Activated naive CD4-positive, alpha-beta T cell treated with Interleukin-2 at 50 U/mL for 16 hours (primary cell): ENCODE results near the gene OLFM2.
"Not testable (repeated sequence)": the region's sequence is repeated elsewhere in the genome, so short reads cannot be mapped to it uniquely, and the experiment has no call there.

Source experiments
- DNase-seq: peaks from one replicate; pipeline ENCODE4 v3.0.0-alpha.2; 2020

Gene OLFM2

DNA sequence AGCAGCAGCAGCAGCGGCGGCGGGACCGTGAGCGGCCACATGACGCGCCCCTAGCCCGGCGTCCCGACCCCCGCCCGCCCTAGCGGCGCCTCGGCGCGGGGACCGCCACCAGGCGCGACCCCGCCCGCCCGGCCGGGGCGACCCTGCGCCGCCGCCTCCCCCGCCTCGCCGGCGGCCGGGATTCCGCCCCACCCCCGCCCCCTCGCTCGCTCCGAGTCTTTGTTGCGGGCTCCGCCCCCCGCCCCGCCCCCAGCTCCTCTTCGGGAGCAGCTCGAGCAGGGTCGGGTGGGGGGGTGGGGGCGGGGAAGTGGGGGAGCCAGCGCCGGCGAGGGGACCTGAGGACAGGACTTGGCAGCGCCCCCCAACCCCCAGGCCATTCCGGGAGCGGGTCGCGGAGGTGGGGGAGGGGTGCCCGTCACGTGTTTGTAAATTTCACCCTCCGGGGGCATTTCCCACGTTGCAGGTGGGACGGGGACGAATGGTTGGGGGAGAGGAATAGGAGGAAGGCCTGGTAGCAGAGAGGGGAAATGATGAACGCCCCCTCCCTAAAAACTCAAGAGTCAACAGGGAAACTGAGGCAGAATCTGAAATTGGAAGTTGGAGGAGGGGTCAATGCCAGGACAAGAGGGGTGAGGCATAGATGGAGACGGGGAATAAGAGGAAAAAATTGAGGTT, at the start of gene OLFM2:
TSS of gene OLFM2 (minus strand) at position 190 of the 675 bp plus-strand sequence. CDS start at position 41, 149 bp downstream.
- DNase-seq = no peak

DNA sequence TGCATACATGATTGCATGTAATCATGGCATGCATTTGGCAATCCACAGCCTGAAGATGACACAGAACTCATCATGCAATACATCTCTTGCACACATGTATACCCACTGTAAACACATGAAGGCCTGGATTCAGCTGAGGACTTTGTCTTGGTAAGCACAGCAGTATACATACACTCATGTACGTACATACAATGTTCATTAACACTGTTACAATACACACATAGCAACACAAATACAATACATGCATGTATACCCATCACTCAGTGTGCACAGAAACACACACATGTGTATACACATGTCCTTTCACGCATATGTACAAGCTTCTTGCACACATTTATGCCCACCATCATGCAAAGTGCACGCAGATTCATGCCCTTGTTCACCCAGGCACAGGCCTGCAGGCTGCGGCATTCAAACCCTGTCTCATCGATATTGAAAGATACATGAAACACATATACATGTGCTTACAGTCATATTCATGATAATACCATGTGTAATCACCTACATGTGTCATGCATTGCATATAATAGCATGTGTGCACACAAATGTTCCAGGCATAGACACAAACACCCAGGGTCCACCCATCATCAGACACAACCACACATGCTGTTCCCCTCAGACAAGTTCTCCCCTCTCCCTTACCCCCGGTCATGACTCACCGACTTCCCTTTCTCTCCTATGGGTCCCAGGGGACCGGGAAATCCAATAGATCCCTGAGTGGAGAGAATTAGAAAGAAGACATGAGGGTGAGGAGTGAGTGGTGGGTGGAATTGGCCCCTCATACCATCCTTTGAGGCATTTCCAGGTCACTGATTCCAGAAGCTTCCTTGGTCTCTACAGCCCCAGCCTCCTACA, 45.3 kb upstream of the OLFM2 start:
- no peak for DNase-seq

DNA sequence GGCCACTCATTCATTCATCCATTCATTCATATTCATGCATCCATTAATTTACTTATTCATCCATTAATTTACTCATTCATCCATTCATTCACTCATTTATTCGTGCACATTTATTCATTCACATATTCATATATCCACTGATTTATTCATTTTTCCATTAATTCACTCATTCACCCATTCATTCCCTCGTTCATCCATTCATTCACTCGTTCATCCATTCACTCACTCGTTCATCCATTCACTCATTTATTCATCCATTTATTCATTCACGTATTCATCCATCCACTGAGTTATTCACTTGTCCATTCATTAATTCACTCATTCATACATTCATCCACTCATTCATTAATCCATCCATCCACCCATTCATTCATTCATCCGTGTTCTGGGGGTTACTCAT, 35.8 kb upstream of the OLFM2 start:
- no peak for DNase-seq

DNA sequence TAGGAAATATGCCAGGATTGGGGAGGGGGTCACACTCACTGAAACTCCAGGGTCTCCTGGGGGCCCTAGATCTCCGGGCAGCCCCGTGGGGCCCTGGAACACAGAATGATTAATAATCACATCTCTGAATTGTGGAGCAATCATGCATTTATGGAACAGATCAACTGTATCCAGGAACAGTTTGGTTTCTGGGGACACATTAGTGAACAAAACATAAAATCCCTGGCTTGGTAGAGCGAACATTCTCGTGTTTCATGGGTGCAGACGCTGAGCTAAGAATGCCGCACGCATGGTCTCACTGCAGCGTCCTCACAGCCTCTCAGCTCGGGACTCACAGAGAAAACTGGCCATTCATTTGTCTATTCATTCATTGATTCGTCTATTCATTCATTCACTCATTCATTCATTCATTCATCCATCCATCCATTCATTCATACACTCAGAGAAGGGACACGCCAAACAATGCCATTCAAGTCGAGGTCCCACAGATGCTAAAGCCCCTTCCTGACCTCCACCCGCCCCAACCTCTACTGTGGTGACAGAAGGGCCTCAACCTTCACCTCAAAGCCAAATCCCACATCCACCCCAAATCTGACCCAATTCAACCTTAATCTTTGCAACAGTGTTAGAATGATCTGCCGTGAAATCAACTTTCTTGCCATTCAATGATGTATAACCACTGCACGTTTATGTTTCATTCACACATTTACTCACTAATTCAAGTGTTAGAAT, 35.0 kb upstream of the OLFM2 start:
- DNase-seq = no peak

DNA sequence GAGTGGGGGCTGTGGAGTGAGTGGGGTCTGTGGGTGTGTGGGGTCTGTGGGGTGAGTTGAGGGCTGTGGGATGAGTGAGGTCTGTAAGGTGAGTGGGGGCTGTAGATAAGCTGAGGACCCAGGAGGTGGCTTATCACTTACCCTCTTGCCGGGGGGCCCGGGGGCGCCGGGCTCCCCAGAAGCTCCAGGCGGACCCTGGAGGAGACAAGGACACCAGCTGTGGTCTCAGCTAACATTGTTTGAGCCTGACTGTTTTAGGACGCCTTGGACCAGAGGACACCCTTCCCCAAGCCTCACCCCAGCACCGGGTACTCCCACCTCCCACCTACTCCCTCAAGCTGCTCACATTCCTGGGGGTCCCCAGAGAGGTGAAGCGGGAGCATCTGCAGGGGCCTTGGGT, 34.2 kb upstream of the OLFM2 start:
- no peak for DNase-seq

DNA sequence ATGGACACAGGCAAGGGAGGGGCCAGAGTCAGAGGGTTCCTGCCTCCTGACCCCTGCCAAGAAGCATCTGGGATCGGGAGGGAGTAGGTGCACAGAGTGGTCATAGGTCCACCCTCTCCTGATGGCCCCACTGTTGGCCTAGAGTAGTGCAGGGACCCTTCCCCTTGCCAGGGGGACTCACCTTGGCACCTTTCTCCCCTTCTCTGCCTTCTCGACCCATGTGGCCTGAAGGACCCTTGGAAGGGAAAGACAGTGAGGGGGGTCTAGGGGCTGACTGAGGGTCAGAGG, 33.3 kb upstream of the OLFM2 start:
- DNase-seq = no peak

DNA sequence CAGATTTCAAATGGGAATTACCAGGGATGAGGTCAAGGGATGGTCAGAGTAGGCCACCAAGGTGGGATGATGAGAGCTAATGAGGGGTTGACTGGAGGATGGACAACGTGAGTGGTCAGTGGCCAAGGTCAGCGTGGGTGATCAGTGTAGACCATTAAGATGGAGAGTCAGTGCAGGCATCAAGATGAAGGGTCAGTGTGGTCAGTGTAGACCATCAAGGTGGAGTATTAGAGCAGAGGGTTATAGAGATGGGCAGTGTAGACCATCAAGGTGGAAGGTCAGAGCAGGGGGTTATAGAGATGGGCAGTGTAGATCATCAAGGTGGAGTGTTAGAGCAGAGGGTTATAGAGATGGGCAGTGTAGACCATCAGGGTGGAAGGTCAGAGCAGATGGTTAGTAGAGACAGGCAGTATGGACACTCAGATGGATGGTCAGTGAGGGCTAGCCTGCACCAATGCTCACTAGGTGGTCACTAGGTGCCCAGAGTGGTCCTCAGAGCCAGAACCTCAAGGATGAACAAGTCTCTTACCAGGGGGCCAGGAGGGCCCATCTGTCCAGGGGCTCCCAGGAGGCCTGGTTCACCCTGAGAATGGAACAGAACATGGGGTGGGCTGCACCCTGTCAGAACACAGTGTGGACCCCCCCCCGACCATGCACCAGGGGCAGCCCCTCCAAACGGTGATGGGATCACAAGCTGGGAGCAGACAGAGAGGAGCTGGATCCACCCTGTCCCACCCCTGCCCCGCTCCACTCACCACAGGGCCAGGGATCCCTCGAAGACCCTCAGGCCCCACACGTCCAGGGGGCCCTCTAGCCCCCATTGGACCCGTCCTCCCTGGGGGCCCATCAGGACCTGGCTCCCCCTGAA, 32.7 kb upstream of the OLFM2 start:
- no peak for DNase-seq

DNA sequence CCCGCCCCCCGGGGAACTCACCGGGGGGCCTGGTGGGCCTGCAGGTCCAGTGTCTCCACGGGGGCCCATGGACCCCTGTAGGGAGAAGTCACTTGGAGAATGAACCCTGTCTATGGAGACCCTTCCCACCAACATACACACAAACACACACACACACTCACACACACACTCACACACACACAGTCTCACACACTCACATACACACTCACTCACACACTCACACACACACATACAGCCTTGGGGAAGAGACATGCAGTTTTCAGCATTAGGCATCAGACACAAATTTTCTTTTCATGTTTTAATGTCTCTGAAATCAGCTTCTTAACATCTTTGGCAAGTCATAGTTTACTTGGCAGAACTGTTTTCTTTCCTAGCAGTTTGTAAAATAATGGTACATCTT, 31.0 kb upstream of the OLFM2 start:
- no peak for DNase-seq

DNA sequence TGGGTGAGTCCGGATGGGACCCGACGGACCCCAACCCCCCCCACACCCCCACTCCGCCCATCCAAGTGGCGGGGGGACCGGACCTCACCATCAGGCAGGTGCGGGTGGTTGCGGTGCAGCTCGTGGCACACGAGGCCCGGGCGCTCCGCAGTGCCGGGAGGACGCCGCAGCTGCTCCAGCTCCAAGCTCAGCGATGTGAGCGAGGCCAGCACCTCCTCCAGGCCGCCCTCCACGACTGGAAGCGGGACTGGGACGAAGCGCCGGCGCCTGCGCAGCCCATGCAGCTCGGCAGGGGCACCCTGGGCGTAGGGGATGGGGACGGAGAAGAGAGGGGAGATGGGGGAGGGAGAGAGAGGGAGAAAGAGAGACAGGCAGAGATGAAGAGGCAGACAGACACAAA, 30.1 kb upstream of the OLFM2 start:
- DNase-seq = no peak

DNA sequence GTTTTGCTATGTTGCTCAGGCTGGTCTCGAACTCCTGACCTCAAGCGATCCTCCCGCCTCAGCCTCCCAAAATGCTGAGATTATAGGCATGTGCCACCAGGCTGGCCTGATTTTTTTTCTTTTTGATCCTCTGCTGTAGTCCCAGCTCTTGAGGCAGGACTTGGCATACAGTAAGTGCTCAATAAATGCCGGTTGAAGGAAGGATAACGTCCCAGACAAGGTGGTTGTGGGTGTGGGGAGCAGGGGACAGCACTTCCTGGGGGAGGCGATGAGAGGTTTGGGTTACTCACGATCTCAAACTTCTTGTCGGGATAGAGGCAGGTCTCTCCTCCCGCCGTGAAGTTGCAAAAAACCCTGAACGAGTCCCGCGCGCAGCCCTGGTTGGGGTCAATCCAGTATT, 29.7 kb upstream of the OLFM2 start:
- DNase-seq = no peak

DNA sequence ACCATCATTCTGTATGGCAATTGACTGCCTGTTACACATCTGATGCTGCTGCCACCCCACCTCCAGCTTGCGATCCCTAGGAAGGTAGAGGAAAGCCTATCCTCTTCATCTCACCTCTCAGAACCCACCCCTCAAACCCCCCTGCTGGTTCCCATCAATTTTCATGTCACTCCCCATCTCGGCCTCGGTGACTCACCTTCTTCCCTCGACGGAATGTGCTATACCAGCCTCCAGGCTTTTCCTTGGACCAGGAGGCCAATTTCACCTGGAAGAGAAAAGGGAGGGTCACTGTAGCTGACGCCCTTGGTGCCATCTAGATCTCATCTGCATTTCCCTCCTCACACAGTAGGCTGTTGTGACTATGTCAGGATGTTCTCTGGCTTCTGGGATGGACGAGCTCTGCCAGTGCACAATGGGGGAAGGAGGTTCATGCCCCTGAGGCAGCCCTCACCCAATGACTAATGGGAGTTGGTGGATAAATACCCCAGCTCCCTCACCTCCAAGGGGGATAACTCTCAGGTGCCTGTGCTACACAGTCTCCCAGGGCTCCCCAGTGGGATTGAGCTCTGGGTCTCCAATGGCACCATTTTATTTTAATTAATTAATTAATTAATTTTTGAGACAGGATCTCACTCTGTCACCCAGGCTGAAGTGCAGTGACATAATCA, 26.4 kb upstream of the OLFM2 start:
- no peak for DNase-seq

DNA sequence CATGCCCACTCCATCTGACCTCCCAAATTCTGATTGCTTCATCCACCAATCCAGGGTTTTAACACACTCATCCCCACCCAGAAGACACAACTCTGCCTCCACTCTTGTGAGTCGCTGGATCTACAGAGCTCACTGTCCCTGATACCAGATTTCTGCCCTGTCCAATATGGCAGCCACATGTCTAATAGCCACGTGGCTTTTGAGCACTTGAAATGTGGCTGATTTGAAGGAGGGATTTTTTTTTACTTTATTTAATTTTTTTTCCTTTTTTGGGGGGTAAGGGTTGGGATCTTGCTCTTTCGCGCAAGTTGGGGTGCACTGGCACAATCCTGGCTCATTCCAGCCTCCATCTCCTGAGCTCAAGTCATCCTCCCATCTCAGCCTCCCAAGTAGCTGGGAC, 24.8 kb upstream of the OLFM2 start:
- no peak for DNase-seq

DNA sequence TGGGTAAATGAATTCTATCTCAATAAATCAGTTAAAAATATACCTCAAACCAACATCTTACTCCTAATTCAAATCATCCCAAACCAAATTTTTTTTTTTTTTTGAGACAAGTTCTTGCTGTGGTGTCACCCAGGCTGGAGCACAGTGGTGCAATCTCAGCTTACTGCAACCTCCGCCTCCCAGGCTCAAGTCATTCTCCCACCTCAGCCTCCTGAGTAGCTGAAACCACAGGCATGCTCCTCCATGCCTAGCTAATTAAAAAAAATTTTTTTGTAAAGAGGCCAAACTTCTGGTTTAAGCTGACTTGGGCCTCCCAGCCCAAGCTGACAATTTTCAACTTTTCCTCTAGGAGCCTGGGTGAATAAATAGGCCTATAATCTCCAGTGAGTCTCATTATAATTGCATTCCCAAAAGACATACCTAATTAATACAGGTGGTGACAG, 22.1 kb upstream of the OLFM2 start:
- DNase-seq = no peak

DNA sequence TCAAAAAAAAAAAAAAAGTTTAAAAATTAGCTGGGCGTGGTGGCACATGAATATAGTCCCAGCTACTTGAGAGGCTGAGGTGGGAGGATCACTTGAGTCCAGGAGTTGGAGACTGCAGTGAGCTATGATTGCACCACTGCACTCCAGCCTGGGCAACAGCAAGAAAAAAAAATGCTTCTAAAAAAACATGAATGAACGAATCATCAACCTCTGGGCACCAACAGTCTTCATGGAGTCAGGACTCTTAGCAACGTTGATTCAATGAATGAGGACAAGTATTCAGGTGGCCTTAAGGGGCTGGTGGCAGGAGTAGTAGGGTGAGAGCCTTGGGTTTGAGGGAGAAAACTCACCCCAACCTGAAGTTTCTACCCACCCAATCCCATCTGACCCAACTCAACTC, 20.6 kb upstream of the OLFM2 start:
- no peak for DNase-seq

DNA sequence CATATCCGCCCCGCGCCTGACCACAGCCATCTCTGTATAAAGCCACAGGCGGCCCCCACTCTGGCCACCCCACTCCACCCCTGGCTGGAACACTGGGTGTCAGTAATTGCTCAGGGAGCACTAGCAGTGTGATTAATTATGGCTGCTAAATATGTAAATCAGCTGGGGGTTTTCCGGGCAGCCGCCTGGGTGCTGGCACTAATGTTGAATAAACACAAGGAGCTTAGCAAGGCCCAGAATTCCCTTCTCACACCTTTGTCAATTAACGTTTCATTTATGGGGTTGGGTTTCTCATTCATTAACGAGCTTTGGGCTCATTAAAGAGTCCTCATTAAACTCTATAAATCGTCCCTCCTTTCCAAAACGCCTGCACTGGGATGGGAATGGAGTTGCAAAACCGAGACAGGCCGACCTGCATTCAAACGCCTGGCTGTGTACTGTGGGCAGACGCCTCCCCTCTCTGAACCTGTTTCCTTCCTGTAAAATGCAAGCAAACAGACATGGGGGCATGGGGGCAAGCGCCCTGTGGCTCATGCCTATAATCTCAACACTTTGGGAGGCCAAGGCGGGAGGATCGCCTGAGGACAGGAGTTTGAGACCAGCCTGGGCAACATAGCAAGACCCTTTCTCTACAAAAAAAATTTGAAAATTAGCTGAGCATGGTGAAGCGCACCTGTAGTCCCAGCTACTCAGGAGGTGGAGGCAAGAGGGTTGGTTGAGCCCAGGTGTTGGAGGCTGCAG, 17.7 kb upstream of the OLFM2 start:
- no peak for DNase-seq

DNA sequence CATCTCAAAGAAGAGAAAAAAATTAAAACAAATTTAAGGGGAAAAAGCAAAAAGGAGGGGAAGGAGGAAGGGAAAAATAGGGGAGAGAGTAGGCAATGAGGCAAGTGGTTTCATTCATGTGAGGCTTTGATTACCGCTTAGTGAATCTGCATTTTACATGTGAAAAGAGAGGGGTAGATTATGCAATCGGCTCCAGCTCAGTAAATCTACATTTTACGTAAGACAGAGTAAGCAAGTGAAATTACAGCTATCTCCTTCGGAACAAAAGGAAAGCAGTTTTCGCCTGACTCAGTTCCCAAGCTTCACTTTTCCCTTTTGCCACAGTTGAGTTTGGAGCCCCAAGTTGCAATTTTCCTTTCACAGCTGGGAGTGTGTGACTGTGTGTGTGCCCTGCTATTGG, 16.0 kb upstream of the OLFM2 start:
- no peak for DNase-seq

DNA sequence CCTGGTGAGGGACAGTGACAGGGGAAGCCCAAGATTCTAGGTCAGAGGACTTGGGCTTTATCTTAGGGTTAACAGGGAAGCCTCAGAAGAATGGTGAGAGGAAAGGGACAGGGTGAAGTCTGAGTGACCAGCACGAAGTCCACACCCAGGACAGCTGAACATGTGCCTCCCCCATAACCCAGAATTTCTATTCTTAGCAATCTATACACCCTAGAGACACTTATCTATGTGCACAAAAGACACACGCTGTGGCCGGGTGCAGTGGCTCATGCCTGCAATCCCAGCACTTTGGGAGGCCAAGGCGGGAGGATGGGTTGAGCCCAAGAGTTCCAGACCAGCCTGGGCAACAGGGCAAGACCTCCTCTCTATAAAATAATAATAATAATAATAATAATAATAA, 11.1 kb upstream of the OLFM2 start:
- no peak for DNase-seq

DNA sequence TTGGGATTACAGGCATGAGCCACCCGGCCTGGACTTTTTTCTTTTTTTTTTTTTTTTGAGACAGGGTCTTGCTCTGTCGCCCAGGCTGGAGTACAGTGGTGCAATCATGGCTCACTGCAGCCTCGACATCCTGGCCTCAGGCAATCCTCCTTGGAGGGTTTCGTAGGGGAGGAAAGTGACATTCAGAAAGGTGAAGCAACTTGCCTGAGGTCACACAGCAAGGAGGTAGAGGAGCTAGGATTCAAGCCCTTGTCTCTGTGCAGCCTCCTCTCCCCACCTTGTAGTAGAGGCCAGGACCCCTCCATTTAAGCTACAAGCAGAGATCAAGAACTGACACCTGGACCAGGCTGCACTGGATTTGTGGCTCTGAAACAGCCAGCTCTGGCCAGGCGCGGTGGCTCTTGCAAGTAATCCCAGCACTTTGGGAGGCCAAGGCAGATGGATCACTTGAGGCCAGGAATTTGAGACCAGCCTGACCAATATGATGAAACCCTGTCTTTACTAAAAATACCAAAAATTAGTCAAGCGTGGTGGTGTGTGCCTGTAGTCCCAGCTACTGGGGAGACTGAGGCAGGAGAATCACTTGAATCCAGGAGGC, 10.3 kb upstream of the OLFM2 start:
- not testable (repeated sequence) for DNase-seq

DNA sequence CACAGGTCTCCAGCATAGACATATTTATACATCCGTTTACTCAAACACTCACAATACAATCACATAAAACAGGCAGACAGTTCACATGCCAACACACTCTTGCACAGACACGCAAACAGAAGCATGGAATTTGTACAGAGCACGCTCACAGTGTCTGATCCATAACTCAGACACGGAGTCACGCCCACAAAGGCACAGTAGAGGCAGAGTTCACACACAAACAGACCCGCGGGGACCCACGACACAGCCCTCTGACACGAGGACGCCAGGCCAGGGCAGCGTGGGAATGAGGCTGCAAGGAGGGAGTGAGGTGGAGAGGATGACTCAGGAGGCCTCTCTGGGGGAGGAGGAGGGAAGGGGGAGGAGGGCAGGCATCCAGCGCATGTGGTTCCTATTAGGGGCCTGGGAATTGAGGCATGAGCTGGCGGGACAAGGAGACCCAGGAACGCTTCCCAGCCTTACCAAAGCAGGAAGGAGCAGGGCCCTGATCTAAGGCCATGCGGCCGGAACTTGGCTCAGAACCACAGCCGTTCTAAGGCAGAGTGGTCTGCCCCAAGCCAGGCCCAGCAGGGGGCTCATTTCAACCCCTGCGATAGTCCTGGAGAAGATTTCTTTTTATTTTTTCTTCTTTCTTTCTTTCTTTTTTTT, 9.1 kb upstream of the OLFM2 start:
- DNase-seq = no peak

DNA sequence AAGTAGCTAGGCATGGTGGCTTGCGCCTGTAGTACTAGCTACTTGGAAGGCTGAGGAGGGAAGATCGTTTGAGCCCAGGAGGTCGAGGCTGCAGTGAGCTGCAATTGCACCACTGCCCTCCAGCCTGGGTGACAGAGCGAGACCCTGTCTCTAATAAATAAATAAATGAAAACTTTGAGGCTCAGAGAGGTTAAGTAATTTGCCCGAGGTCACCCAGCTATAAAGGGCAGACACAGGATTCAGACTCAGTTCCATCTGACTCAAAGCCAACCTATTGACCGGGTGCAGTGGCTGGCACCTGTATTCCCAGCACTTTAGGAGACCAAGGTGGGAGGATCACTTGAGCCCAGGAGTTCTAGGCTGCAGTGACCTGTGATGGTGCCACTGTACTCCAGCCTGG, 7.4 kb upstream of the OLFM2 start:
- DNase-seq = no peak

DNA sequence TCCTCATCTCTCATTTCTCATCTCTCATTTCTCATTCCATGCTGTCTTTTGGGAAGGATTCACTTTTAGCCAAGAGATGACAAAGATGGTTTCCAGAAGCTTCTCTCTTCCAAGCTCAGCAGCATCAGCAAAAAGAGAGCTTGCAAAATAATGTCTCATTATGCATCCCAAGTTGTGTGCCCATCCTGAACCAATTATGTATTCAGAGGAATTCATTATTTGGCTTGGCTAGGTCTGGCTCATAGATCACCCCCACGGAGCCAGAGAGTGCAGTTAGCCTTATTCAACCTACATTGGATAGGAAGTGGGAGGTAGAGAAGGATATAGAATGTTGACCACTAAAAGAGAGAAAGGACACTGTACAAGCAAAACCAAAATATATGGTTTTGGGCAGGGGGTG, 5.4 kb upstream of the OLFM2 start:
- DNase-seq = no peak
